ENCODE results near the gene NTNG2. TPM values are rescaled to one million over a fixed set of nuclear protein-coding genes. Genes with fewer than 3 reads are reported as not detected.

NTNG2 gene
- total RNA-seq, 1 donor from 2014 or later = 4.0 TPM

GRCh38 chr9:132168347-132168746 lies 6.5 kb downstream of the NTNG2 start:
- DNase-seq (ENCODE audit: extremely low spot score, unreplicated experiment) = no peak
- Mint-ChIP-seq H3K27me3 (peaks cover 84% of the 10 kb centered on the region), H3K9me3 (no peaks in the 10 kb centered on the region), H3K27ac (no peak overlapping the region), H3K4me1 (ENCODE audit: unreplicated experiment) (peaks cover 10% of the 10 kb centered on the region), H3K36me3 (no peaks in the 10 kb centered on the region), H3K4me3 (no peak overlapping the region)
- no peak for TF ChIP-seq CTCF (conservative IDR thresholded peaks at IDR 0.05)

DNA sequence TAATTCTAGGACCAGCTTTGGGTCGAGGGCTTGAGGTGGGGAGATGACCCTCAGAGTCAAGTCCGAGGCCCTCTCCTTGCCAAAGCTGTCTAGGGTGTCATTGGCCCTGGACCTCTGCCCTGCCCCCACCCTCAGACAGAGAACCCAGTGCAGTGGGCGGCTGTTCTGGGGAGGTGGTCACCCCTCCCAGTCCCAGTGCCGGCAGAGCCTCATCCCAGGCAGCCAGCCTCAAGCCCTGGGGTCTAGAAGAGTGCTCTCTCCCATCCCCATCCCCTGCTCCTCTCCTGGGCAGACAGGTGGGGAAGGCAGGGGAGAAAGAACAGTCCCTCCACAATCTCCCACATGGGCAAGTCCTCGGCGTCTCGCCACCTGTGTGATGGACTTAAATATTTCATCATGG lies 7.0 kb downstream of the NTNG2 start:
- Mint-ChIP-seq H3K4me1 (ENCODE audit: unreplicated experiment) (peaks cover 10% of the 10 kb centered on the region), H3K27ac (no peak overlapping the region), H3K36me3 (no peaks in the 10 kb centered on the region), H3K4me3 (no peak overlapping the region), H3K9me3 (no peaks in the 10 kb centered on the region), H3K27me3 (peaks cover 84% of the 10 kb centered on the region)
- DNase-seq (ENCODE audit: extremely low spot score, unreplicated experiment) = no peak
- TF ChIP-seq CTCF (conservative IDR thresholded peaks at IDR 0.05) = no peak

DNA sequence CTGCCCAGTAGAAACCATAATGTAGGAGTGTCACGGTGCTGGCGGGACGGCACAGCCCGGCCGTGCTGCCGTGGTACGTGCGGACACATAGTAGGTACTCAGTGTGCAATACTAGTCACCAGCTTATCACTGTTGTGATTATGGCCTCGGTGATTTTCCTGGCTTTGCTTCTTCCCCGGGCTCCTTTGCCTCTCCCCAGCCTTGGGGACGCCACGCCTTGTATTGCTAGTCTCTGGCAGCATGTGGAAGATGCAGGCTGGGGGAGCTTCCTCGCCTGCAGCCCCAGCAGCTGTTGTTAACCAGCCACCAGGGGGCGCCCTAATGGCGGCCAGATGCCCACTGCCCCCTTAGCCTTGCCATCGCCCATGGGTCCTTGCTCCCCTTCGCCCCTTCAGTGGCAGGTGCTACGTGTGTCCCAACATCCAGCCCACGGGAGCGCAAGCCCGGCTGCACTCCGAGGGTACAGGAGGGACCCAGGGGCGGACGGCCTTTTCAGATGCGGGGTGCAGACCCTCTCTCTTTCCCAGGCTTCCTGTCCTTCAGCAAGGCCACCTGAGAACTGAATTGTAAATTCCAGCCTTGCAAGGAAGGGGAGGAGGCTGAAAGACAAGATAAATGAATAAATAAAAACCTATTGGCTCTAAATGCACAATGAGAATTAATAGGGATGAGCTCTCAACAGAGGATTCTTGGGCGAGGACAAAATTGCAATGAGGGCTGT lies 8.0 kb downstream of the NTNG2 start:
- Mint-ChIP-seq H3K27me3 (peaks cover 75% of the 10 kb centered on the region), H3K36me3 (no peaks in the 10 kb centered on the region), H3K4me3 (no peak overlapping the region), H3K9me3 (no peaks in the 10 kb centered on the region), H3K27ac (no peak overlapping the region), H3K4me1 (ENCODE audit: unreplicated experiment) (peaks cover 7% of the 10 kb centered on the region)
- no peak for DNase-seq (ENCODE audit: extremely low spot score, unreplicated experiment)
- TF ChIP-seq CTCF (conservative IDR thresholded peaks at IDR 0.05) = peak; percentile 89

DNA sequence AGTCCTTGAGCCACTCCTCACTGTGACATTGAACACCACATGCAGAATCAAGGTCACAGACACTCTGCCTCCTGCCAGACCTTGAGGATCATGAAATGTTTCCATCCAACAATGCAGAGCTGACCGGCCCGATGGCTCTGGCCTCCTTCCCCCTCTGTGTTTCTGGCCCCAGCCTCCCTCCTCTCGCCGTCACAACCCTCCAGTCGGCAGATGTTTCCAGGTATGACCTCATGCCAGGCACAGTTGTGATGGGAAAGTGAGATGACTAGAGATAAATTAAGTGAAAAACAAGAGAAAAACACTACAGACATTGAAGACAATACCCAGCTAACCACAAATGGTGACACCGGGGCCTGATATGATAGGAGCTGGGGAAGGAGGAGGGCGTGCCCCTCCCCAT lies 9.8 kb downstream of the NTNG2 start:
- Mint-ChIP-seq H3K4me3 (no peak overlapping the region), H3K36me3 (no peaks in the 10 kb centered on the region), H3K4me1 (ENCODE audit: unreplicated experiment) (peaks cover 6% of the 10 kb centered on the region), H3K27ac (no peak overlapping the region), H3K27me3 (peaks cover 67% of the 10 kb centered on the region), H3K9me3 (no peaks in the 10 kb centered on the region)
- DNase-seq (ENCODE audit: extremely low spot score, unreplicated experiment) = no peak
- TF ChIP-seq CTCF (conservative IDR thresholded peaks at IDR 0.05) = no peak

GRCh38 chr9:132172185-132172584 lies 10.3 kb downstream of the NTNG2 start:
- Mint-ChIP-seq H3K36me3 (no peaks in the 10 kb centered on the region), H3K27me3 (peaks cover 64% of the 10 kb centered on the region)

More at GRCh38 chr9:132172185-132172584, 10.3 kb downstream of the NTNG2 start:
- no peak for TF ChIP-seq CTCF (conservative IDR thresholded peaks at IDR 0.05)
- H3K4me3 Mint-ChIP-seq = no peak overlapping the region
- no peaks in the 10 kb centered on the region for H3K9me3 Mint-ChIP-seq
- DNase-seq (ENCODE audit: extremely low spot score, unreplicated experiment) = no peak
- peaks cover 6% of the 10 kb centered on the region for H3K4me1 Mint-ChIP-seq (ENCODE audit: unreplicated experiment)
- H3K27ac Mint-ChIP-seq = no peak overlapping the region

All from type B pancreatic cell (in vitro differentiated cells).